HG02981 (cell line): Measurements from ENCODE around the gene SLC38A3.
A peak's percentile ranks its signal among the peaks of the same experiment; 100 is the strongest.
"Not testable (repeated sequence)": the region's sequence is repeated elsewhere in the genome, so short reads cannot be mapped to it uniquely, and the experiment has no call there.

Experiments
- ATAC-seq: cut with Tn5 transposase; IDR thresholded peaks from one replicate; pipeline ENCODE4 v1.9.1; 2021; ENCODE audit warnings: mild to moderate bottlenecking, moderate library complexity; ENCODE audit not compliant: unreplicated experiment

Gene SLC38A3

GRCh38 chr3:50210176-50210509 lies 5.1 kb downstream of the SLC38A3 start:
- no peak for ATAC-seq

GRCh38 chr3:50210510-50211367 lies 5.7 kb downstream of the SLC38A3 start:
- no peak for ATAC-seq

GRCh38 chr3:50211368-50211717 lies 6.3 kb downstream of the SLC38A3 start:
- not testable (repeated sequence) for ATAC-seq

GRCh38 chr3:50211930-50212329 lies 6.9 kb downstream of the SLC38A3 start:
- ATAC-seq: no peak

GRCh38 chr3:50212502-50212901 lies 7.4 kb downstream of the SLC38A3 start:
- no peak for ATAC-seq

GRCh38 chr3:50212971-50213370 lies 7.9 kb downstream of the SLC38A3 start:
- no peak for ATAC-seq

- ATAC-seq: no peak
These were observed 8.3 kb downstream of the SLC38A3 start for GRCh38 chr3:50213373-50213772.

GRCh38 chr3:50214824-50215223 lies 9.8 kb downstream of the SLC38A3 start:
- ATAC-seq: no peak

- no peak for ATAC-seq
These were observed 10.5 kb downstream of the SLC38A3 start for GRCh38 chr3:50215529-50215928.

GRCh38 chr3:50217681-50218080 lies 12.6 kb downstream of the SLC38A3 start:
- ATAC-seq: no peak

- no peak for ATAC-seq
These were observed 13.4 kb downstream of the SLC38A3 start for GRCh38 chr3:50218448-50218847.

- no peak for ATAC-seq
These were observed 14.2 kb downstream of the SLC38A3 start for GRCh38 chr3:50219285-50219684.

- no peak for ATAC-seq
These were observed 15.0 kb downstream of the SLC38A3 start for GRCh38 chr3:50220109-50220508.

- no peak for ATAC-seq
These were observed 16.0 kb downstream of the SLC38A3 start for GRCh38 chr3:50221051-50221410.

- ATAC-seq: no peak
These were observed 16.5 kb downstream of the SLC38A3 start for GRCh38 chr3:50221411-50222168.

GRCh38 chr3:50222169-50222528 lies 17.1 kb downstream of the SLC38A3 start:
- ATAC-seq: no peak

GRCh38 chr3:50224639-50225038 lies 19.6 kb downstream of the SLC38A3 start:
- ATAC-seq: no peak

GRCh38 chr3:50226888-50227389 lies 21.9 kb downstream of the SLC38A3 start:
- no peak for ATAC-seq

- ATAC-seq: peak; percentile 87
These were observed 22.5 kb downstream of the SLC38A3 start for GRCh38 chr3:50227390-50228183.

GRCh38 chr3:50228184-50228763 lies 23.2 kb downstream of the SLC38A3 start:
- ATAC-seq: not testable (repeated sequence)

GRCh38 chr3:50229490-50229889 lies 24.4 kb downstream of the SLC38A3 start:
- ATAC-seq: no peak
